ENCODE measurements around the gene SMARCA2.

Gene SMARCA2

GRCh38 chr9:2014696-2015580 lies at the start of gene SMARCA2:
Gene SMARCA2 (plus strand): TSS chr9:2015347. CDS start chr9:2029023, 13,676 bp downstream.
- TF ChIP-seq CTCF (IDR thresholded peaks at IDR 0.05; ENCODE audit: low read depth, low read length): no peak
- peak within 1 kb of the TSS; percentile 86 for H3K4me3 ChIP-seq (ENCODE audit: low read depth, low read length)

DNA sequence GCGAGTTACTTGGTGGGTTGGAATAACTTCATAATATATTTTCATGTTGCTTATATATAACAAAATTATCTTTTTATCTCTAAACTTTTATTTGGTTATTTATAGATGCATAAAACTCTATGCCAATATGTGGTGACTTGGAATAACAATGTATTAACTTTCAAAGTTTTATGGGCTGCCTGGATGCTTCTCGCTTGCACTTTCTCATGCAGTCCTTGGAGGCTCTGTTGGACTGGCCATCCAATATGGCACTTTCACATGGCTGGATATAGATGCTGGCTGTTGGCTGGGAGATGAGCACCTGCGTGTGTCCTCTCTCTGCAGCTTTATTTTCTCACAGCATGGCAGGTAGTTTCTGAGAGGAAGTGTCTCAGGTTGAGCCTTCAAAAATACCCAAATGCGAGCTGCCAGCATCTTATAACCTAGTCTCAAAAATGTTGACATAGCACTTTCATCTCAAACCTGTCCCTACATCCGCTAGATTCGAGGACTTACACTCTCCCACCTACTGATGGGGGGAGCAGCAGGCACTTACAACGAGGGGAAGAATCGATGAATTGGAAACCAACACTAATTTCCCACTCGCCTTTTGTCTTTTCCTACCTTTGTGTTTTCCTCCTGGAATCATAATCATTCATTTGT lies 48.3 kb upstream of the SMARCA2 start:
- TF ChIP-seq CTCF (IDR thresholded peaks at IDR 0.05; ENCODE audit: low read depth, low read length): no peak

GRCh38 chr9:1969160-1969559 lies 46.0 kb upstream of the SMARCA2 start:
- TF ChIP-seq CTCF (IDR thresholded peaks at IDR 0.05; ENCODE audit: low read depth, low read length): no peak
- H3K4me3 ChIP-seq (ENCODE audit: low read depth, low read length): no peak overlapping the region

More for the DNA sequence above, 48.3 kb upstream of the SMARCA2 start:
- H3K4me3 ChIP-seq (ENCODE audit: low read depth, low read length): no peak overlapping the region

- H3K4me3 ChIP-seq (ENCODE audit: low read depth, low read length): no peak overlapping the region
- no peak for TF ChIP-seq CTCF (IDR thresholded peaks at IDR 0.05; ENCODE audit: low read depth, low read length)
Measured at GRCh38 chr9:1969898-1970297, 45.2 kb upstream of the SMARCA2 start.

DNA sequence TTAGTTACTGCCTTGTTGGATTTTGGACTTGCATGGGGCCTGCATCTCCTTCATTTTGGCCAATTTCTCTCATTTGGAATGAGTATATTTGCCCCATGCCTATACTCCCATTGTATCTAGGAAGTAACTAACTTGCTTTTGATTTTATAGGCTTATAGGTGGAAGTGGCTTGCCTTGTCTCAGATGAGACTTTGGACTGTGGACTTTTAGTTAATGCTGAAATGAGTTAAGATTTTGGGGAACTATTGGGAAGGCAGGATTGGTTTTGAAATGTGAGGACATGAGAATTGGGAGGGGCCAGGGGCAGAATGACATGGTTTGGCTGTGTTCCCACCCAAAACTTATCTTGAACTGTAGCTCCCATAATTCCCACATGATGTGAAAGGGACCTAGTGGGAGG lies 42.5 kb upstream of the SMARCA2 start:
- no peak overlapping the region for H3K4me3 ChIP-seq (ENCODE audit: low read depth, low read length)
- TF ChIP-seq CTCF (IDR thresholded peaks at IDR 0.05; ENCODE audit: low read depth, low read length): no peak

DNA sequence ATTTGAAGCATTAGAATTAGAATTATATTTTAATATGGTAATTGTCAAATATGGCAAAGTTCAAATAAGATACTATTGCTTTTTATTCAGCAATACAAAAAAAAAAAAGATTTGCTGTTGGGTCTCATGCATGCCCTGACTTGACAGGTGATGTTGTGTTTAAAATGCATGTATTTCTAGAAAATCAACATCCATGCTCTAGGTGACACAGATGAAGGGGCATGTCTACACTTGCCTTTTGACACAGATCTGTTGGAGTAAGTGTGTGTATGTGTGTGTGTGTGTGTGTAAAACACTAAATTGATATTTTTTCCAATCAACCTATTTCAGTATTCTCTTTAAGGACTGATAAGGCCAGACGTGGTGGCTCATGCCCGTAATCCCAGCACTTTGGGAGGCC lies 38.1 kb upstream of the SMARCA2 start:
- no peak for TF ChIP-seq CTCF (IDR thresholded peaks at IDR 0.05; ENCODE audit: low read depth, low read length)
- H3K4me3 ChIP-seq (ENCODE audit: low read depth, low read length): no peak overlapping the region

DNA sequence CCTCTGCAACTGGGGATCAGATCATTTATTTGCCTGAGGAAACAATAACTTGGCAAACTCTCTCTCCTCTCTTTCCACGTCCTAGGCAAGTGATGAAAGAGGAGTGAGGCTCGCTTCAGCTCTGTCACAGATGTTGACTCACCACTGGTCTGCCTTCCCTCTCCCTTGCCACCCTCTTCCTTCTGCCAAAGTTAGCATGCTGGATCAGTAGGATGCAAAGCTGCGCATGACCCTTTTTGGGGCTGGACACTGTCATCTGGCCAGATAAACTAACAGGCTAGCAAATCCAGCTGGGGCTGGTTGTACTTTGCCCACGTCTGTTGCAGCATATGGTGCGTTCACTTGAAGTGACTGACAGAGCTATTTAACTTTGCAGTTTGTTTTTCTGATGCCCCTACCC lies 36.2 kb upstream of the SMARCA2 start:
- no peak for TF ChIP-seq CTCF (IDR thresholded peaks at IDR 0.05; ENCODE audit: low read depth, low read length)
- no peak overlapping the region for H3K4me3 ChIP-seq (ENCODE audit: low read depth, low read length)

Measured in WI38 (cell line).